Neutrophil (primary cell): ENCODE measurements around the gene PHOSPHO1.
"Not testable (repeated sequence)": the region's sequence is repeated elsewhere in the genome, so short reads cannot be mapped to it uniquely, and the experiment has no call there.

ENCODE experiments used
- H3K27ac ChIP-seq: fragments of 200-600 bp; sonication (generic); 2 replicates; pipeline ENCODE4 v1.5.1; 2016; ENCODE audit warnings: mild to moderate bottlenecking, moderate library complexity
- H3K27me3 ChIP-seq: fragments of 200-600 bp; sonication (generic); 2 replicates; pipeline ENCODE4 v1.6.0; 2016; ENCODE audit warnings: mild to moderate bottlenecking
- H3K36me3 ChIP-seq: fragments of 200-600 bp; sonication (generic); 2 replicates; pipeline ENCODE4 v1.5.1; 2017
- H3K4me1 ChIP-seq, 2 experiments: fragments of 200-600 bp in 1 of 2; sonication (generic) in 1 of 2; 1 replicate in 1 of 2; 2 replicates in 1 of 2; pipeline versions ENCODE4 v1.5.1 to v1.6.1; 2013 to 2016; ENCODE audit warnings: low read depth in 1 of 2, low read length in 1 of 2, mild to moderate bottlenecking in 1 of 2, moderate library complexity in 1 of 2; ENCODE audit not compliant: control insufficient read depth in 1 of 2, insufficient read depth in 1 of 2
- H3K4me3 ChIP-seq, 2 experiments: fragments of 200-600 bp in 1 of 2; sonication (generic) in 1 of 2; 1 replicate in 1 of 2; 2 replicates in 1 of 2; pipeline ENCODE4 v1.5.1; 2013 to 2016; ENCODE audit warnings: low read depth in 1 of 2, low read length in 1 of 2, mild to moderate bottlenecking in 1 of 2, moderate library complexity in 1 of 2
- H3K9me3 ChIP-seq: fragments of 200-600 bp; sonication (generic); 2 replicates; pipeline ENCODE4 v1.5.1; 2016
- CTCF ChIP-seq: fragments of 200-600 bp; sonication (generic); IDR thresholded peaks from 2 replicates; pipeline ENCODE4 v1.5.1; 2016; ENCODE audit warnings: antibody characterized with exemption

PHOSPHO1 gene

GRCh38 chr17:49187301-49187700 lies 43.3 kb downstream of the PHOSPHO1 start:
- Histone ChIP-seq H3K4me1 (peaks cover 8 to 13% of the 10 kb centered on the region in 2 experiments), H3K36me3 (no peaks in the 10 kb centered on the region), H3K27me3 (no peaks in the 10 kb centered on the region), H3K9me3 (no peaks in the 10 kb centered on the region), H3K27ac (no peak overlapping the region), H3K4me3 (no peak overlapping the region)
- no peak for TF ChIP-seq CTCF

GRCh38 chr17:49185381-49185780 lies 45.2 kb downstream of the PHOSPHO1 start:
- not testable (repeated sequence) for H3K27me3 ChIP-seq, H3K4me1 ChIP-seq, H3K9me3 ChIP-seq, H3K27ac ChIP-seq, H3K4me3 ChIP-seq, H3K36me3 ChIP-seq

- not testable (repeated sequence) for H3K36me3 ChIP-seq, H3K4me3 ChIP-seq, H3K27ac ChIP-seq, H3K27me3 ChIP-seq, H3K9me3 ChIP-seq, H3K4me1 ChIP-seq
Observed at GRCh38 chr17:49184522-49184921, 46.1 kb downstream of the PHOSPHO1 start.

- H3K27ac ChIP-seq: no peak overlapping the region
- TF ChIP-seq CTCF: no peak
- no peak overlapping the region for H3K4me3 ChIP-seq
Observed at GRCh38 chr17:49183801-49184200, 46.8 kb downstream of the PHOSPHO1 start.

GRCh38 chr17:49183341-49183740 lies 47.2 kb downstream of the PHOSPHO1 start:
- no peaks in the 10 kb centered on the region for H3K9me3 ChIP-seq
- no peaks in the 10 kb centered on the region for H3K4me1 ChIP-seq
- no peak for TF ChIP-seq CTCF
- no peak overlapping the region for H3K4me3 ChIP-seq
- H3K27me3 ChIP-seq: no peaks in the 10 kb centered on the region
- no peaks in the 10 kb centered on the region for H3K36me3 ChIP-seq
- no peak overlapping the region for H3K27ac ChIP-seq

More at GRCh38 chr17:49183801-49184200, 46.8 kb downstream of the PHOSPHO1 start:
- H3K27me3 ChIP-seq: no peaks in the 10 kb centered on the region
- H3K4me1 ChIP-seq: no peaks in the 10 kb centered on the region
- no peaks in the 10 kb centered on the region for H3K36me3 ChIP-seq
- no peaks in the 10 kb centered on the region for H3K9me3 ChIP-seq

- peaks cover 13% of the 10 kb centered on the region for H3K9me3 ChIP-seq
Observed at GRCh38 chr17:49180998-49181635, 49.5 kb downstream of the PHOSPHO1 start.

More at GRCh38 chr17:49180998-49181635, 49.5 kb downstream of the PHOSPHO1 start:
- Histone ChIP-seq H3K36me3 (no peaks in the 10 kb centered on the region), H3K27me3 (no peaks in the 10 kb centered on the region), H3K4me1 (no peaks in the 10 kb centered on the region), H3K4me3 (no peak overlapping the region), H3K27ac (no peak overlapping the region)
- no peak for TF ChIP-seq CTCF
